Activated naive CD4-positive, alpha-beta T cell treated with anti-CD3 and anti-CD28 coated beads, Interleukin-2, amount 50 U/mL, for 72 hours (primary cell): Measurements from ENCODE around the gene ITFG1. TPM values are rescaled to one million over a fixed set of nuclear protein-coding genes. Genes with fewer than 3 reads are reported as not detected.
A peak's percentile ranks its signal among the peaks of the same experiment; 100 is the strongest.
"Not testable (repeated sequence)": the region's sequence is repeated elsewhere in the genome, so short reads cannot be mapped to it uniquely, and the experiment has no call there.

Experiments used
- ATAC-seq, 2 donors: fragments of 150-1000 bp; cut with Tn5 transposase; 2 replicates each; pipeline ENCODE4 v1.10.0; 2021; ENCODE audit warnings: mild to moderate bottlenecking in 2 of 2, moderate library complexity in 2 of 2
- DNase-seq, 2 donors: peaks; one replicate each; pipeline ENCODE4 v3.0.0; 2021 to 2022; ENCODE audit warnings: low spot score in 2 of 2
- H3K27ac Mint-ChIP-seq, 2 donors: one replicate each; pipeline ENCODE4 v1.8.0; 2022; ENCODE audit warnings: mild to moderate bottlenecking in 2 of 2, mixed read lengths in 2 of 2
- H3K36me3 Mint-ChIP-seq, 2 donors: one replicate each; pipeline ENCODE4 v1.8.0; 2022; ENCODE audit warnings: mixed read lengths in 2 of 2
- H3K9me3 Mint-ChIP-seq, 2 donors: one replicate each; pipeline ENCODE4 v1.8.0; 2022; ENCODE audit warnings: mixed read lengths in 2 of 2
- total RNA-seq, 2 donors: library from RNA; stranded (reverse); gene quantifications; one replicate each; pipeline ENCODE4 v1.2.3, GENCODE V29; 2022

ITFG1 gene
- total RNA-seq, 2 donors from 2014 or later = 14.1 to 15.9 TPM

DNA sequence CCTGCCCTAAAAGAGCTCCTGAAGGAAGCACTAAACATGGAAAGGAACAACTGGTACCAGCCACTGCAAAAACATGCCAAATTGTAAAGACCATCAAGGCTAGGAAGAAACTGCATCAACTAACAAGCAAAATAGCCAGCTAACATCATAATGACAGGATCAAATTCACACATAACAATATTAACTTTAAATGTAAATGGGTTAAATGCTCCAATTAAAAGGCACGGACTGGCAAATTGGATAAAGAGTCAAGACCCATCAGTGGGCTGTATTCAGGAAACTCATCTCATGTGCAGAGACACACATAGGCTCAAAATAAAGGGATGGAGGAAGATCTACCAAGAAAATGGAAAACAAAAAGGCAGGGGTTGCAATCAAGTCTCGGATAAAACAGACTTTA, 136.6 kb downstream of the ITFG1 start:
- H3K36me3 Mint-ChIP-seq = peaks cover 23 to 28% of the 10 kb centered on the region in 2 donors
- H3K9me3 Mint-ChIP-seq = peaks cover 10 to 20% of the 10 kb centered on the region in 2 donors
- ATAC-seq, H3K27ac Mint-ChIP-seq, DNase-seq: not testable (repeated sequence)

DNA sequence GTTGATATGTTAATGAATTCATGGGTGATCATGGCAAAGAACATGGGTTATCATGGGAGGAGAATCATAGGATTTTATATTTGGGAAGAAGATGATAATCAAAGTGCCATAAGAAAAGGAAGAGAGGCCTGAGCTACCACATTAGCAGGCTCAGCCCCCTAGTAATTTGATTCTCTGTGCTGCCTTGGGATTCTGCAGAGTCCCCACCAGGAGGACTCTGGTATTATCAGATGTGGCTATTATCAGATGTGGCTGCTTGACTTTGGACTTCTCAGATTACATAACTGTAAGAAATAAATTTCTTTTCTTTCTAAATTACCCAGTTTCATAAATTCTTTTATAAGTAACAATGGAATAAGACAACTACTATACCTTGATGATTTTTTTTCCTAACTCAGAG, 137.6 kb downstream of the ITFG1 start:
- no peak for DNase-seq
- H3K36me3 Mint-ChIP-seq = peaks cover 23 to 28% of the 10 kb centered on the region in 2 donors
- no peak overlapping the region for H3K27ac Mint-ChIP-seq
- ATAC-seq = no peak
- peaks cover 10 to 20% of the 10 kb centered on the region in 2 donors for H3K9me3 Mint-ChIP-seq

DNA sequence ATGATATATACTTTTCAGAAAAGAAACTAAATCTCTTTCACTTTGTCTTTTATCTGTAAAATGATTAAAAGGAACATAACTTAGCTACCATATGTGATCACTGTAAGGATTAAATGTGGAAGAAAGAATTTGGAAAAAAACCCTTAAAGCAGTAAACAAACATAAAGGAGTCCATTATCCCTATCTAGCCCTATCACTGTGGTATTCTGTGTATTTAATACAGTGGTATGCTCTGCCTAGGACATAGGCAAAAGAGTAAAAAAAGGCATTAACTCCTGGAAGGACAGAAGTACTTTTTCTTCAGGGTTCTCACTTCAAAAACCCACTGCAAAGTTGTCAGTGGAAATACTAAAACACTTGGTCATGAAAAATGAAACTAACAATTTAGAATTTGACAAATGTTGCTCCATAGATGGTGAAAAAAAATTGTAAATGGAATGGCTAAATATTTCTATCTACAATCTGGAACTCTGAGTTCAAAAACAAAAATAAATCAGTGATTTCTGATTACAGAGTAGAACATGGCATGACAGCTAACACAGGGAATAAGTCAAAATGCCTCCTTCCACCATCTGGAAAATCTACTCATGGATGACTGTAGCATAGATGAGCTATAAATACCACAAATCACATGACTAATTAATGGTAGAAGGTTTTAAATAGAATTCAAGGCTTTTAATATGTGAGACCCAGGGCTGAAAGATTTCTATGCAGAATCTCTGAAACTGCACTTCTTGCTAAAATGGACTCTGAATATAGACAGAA, 140.1 kb downstream of the ITFG1 start:
- peaks cover 10 to 21% of the 10 kb centered on the region in 2 donors for H3K36me3 Mint-ChIP-seq
- ATAC-seq (no peak), DNase-seq (no peak)
- H3K9me3 Mint-ChIP-seq = peaks cover 7 to 20% of the 10 kb centered on the region in 2 donors
- H3K27ac Mint-ChIP-seq = no peak overlapping the region

- no peak for DNase-seq
- Mint-ChIP-seq H3K9me3 (peaks cover 0 to 4% of the 10 kb centered on the region in 2 donors), H3K36me3 (peaks cover 0 to 4% of the 10 kb centered on the region in 2 donors), H3K27ac (no peak overlapping the region)
- no peak for ATAC-seq
Observed at GRCh38 chr16:47317465-47318240, 143.2 kb downstream of the ITFG1 start.

- ATAC-seq (no peak), DNase-seq (no peak)
- Mint-ChIP-seq H3K27ac (no peak overlapping the region), H3K9me3 (peaks cover 0 to 4% of the 10 kb centered on the region in 2 donors), H3K36me3 (peaks cover 0 to 4% of the 10 kb centered on the region in 2 donors)
Observed at GRCh38 chr16:47316442-47317015, 144.3 kb downstream of the ITFG1 start.

DNA sequence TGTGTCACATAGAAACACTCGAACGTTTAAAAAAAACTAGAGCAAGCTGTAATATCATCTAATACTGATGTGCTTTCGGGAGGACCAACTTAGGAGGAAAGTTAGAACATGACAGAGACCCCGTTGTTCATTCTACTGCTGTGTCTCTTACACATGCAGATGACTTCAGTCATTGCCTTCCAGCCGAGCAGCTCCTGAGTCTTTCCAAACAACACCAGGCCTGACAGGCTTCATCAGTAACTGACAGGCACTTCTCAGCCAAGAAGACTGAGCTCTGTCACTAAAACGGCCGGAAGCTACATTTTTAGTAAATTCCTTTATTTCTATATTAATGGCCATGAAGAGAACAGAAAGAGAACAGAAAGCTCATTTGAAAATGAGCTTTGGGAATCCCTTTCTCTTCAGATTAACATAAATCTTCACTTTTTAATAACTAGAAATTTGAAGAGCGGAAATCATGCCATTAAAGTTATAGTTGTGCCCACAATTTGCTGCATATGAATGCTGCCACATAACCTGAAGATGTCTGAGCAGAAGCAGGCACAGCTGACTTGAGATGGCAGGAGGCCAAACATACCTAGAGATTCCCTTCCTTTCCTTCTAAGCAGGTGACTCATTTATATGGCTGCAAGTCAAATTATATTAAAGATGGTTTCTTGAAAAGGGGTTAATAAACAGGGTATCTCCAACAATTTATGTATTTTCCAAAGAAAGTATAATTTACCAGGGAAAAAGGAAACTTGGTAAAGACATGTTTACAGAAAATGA, 148.9 kb downstream of the ITFG1 start:
- peaks cover 0 to 7% of the 10 kb centered on the region in 2 donors for H3K36me3 Mint-ChIP-seq
- H3K9me3 Mint-ChIP-seq = no peaks in the 10 kb centered on the region
- ATAC-seq = no peak
- no peak overlapping the region for H3K27ac Mint-ChIP-seq
- DNase-seq = no peak

DNA sequence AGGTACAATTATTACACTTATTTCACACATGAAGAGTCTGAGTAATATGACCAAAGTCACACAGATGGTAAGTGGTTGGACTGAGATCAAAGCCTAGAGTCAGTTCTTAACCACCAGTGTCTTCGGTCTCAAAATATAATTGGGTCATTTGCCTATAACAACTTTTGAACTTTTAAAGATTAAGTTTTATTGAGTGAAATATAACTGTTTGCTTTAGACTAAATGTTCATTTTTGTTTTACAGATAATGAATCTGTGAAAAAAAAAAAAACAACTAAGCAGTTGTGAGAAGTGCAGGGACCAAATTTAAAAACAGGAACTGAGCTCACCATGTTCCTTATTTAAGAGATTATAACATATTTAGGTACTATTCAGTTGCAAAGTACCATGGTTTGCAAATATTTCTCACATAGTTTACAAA, 150.1 kb downstream of the ITFG1 start:
- no peak for DNase-seq
- H3K36me3 Mint-ChIP-seq = peaks cover 0 to 8% of the 10 kb centered on the region in 2 donors
- peak in 1 of 2 donors; percentile 53 for ATAC-seq
- H3K27ac Mint-ChIP-seq = no peak overlapping the region
- no peaks in the 10 kb centered on the region for H3K9me3 Mint-ChIP-seq

DNA sequence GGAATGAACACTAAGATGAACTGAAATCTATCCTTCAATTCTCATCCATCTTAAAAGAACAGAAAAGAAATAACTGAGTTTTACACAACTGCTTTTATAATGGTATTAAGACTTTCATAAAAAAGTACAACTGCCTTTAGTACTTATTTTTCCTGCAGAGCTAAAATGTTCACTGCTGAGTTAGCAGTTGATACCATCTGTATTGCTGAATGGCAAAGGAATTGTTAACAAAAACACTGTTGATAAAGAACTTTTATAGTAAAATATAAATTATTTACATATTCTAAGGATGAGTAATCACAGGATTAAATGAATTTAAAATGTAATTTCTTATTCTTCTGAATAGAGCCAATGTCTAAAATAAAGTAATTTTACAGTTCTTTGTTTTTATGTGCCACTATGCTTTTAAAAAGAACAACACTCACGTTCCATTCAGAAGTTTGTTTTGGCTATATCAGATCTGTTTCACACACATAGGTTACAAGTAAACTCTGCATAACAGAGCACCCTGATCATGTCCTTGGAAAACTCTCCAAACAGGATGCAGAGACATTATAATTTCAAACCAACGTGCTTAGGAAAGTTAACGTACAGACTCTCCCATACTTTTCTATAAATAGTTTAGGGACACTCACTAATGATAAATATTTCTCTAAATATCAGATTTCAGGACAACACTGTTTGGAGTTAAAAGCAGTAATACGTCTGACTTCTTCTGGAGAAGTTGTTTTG, 151.1 kb downstream of the ITFG1 start:
- no peak overlapping the region for H3K27ac Mint-ChIP-seq
- H3K9me3 Mint-ChIP-seq = no peaks in the 10 kb centered on the region
- DNase-seq (no peak), ATAC-seq (no peak)
- H3K36me3 Mint-ChIP-seq = peaks cover 0 to 18% of the 10 kb centered on the region in 2 donors

DNA sequence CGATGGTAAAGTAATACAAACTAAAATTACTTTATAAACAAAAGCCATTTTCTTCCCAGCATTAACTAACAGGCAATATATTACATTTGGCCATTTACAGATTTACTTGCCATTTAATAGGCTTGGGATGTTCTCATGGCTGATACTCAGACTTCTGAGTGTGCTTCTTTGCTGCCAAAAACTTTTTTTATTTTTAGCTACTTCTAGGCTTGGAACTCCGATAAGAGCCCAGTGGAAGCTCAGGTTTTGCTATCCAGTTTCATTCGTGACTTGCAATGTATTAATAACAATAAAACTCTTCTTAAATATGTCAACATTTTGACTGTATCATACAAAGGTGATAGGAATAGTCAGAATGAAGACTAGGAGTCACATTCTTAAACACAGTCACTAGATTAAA, 152.3 kb downstream of the ITFG1 start:
- no peak for DNase-seq
- H3K36me3 Mint-ChIP-seq = peaks cover 0 to 18% of the 10 kb centered on the region in 2 donors
- no peak overlapping the region for H3K27ac Mint-ChIP-seq
- H3K9me3 Mint-ChIP-seq = no peaks in the 10 kb centered on the region
- ATAC-seq = no peak

GRCh38 chr16:47304563-47304962, 156.3 kb downstream of the ITFG1 start:
- Mint-ChIP-seq H3K9me3 (no peaks in the 10 kb centered on the region), H3K36me3 (peaks cover 6 to 27% of the 10 kb centered on the region in 2 donors), H3K27ac (no peak overlapping the region)
- DNase-seq (no peak), ATAC-seq (no peak)

DNA sequence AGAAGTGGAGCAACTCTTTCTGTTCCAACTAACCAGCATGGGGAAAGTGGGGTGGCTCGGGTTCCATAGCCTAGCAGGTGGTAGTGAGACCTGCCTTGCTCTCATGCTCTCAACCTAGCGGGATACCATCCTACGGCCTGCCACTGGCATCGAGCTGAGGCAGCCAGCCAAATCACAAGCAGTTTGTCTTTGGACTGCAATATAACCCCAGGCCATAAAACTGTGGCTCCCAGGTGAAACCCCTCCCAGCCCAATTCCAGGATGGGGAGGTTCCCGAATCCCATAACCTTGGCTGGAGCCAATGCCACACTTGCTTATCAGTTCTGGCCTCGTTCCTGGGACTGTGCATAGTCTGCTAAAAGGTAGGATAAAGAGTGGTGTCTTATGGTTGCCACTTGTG, 161.3 kb downstream of the ITFG1 start:
- DNase-seq (no peak), ATAC-seq (no peak)
- Mint-ChIP-seq H3K36me3 (peaks cover 31 to 35% of the 10 kb centered on the region in 2 donors), H3K9me3 (peaks cover 4 to 24% of the 10 kb centered on the region in 2 donors), H3K27ac (no peak overlapping the region)

DNA sequence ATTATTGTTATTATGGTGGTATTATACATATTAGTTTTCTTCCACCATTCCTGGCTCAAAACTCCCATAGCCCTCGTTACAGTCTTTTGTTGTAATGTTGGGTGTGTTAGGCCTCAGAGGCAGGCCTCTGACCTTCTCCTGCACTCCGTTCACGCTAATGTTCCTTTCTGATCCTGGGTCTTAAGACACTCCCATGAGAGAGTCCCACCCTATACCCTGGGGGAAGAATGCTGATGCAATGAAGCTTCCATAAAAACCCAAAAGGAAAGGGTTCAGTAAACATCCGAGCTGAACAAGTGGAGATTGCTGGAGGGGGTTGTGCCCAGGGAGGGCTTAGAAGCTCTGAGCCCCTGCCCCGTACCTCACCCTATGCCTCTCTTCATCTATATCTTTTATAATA, 175.9 kb downstream of the ITFG1 start:
- DNase-seq (no peak), ATAC-seq (no peak)
- H3K27ac Mint-ChIP-seq = no peak overlapping the region
- H3K9me3 Mint-ChIP-seq = peaks cover 3 to 7% of the 10 kb centered on the region in 2 donors
- peaks cover 11 to 25% of the 10 kb centered on the region in 2 donors for H3K36me3 Mint-ChIP-seq

DNA sequence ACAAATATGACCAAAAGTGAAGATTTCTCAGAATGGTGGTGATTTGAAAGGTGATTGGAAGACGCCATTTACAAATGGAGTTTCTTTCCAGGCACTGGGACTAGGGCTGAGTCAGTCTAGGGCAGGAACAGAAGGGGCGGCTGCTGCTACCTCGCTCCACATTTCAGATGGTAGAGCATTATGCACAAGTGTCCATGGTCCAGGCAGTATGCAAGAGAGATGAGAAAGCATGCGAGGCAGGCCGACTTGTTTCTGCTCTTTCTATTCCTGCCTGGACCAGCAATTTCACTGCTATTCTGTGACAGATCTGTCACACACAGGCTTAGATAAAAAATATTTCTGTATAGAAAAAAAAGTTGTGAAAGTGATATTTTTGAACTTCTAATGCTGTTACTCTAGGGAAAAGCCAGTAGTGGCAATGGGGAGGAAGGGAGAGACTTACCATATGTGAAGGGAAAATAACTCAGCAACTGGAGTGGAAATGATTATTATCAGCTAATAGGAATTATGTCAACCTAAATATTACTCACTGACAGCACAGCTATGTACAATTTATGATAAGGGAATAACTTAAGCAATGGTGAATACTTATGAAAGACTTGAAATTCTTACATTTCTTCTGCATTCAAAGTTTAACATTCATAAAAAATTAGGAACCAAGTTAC, 182.4 kb downstream of the ITFG1 start:
- no peaks in the 10 kb centered on the region for H3K9me3 Mint-ChIP-seq
- H3K27ac Mint-ChIP-seq = no peak overlapping the region
- H3K36me3 Mint-ChIP-seq = peaks cover 0 to 8% of the 10 kb centered on the region in 2 donors
- ATAC-seq (no peak), DNase-seq (no peak)

- Mint-ChIP-seq H3K9me3 (peaks cover 0 to 4% of the 10 kb centered on the region in 2 donors), H3K27ac (no peak overlapping the region), H3K36me3 (no peaks in the 10 kb centered on the region)
- no peak for ATAC-seq
- DNase-seq = no peak
Observed at GRCh38 chr16:47276522-47276921, 184.3 kb downstream of the ITFG1 start.

DNA sequence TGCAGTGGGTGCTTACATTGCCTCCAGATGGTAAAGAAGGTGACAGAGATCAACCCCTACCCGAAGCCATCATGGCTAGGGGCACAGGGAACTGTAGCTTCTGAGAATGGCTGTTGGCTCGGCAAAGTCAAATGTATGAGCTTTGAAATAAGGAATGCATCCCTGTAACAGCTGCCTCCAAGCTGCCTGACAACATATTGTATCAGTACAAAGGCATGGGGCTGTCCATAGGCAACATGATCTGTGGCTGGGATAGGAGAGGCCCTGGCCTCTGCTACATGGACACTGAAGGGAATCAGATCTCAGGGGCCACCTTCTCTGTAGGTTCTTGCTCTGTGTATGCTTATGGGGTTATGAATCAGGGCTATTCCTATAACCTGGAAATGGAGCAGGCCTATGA, 197.9 kb downstream of the ITFG1 start:
- Mint-ChIP-seq H3K9me3 (no peaks in the 10 kb centered on the region), H3K27ac (peak overlapping the region in 1 of 2 donors; percentile 17), H3K36me3 (peaks cover 0 to 4% of the 10 kb centered on the region in 2 donors)
- ATAC-seq (no peak), DNase-seq (no peak)
